GM18502 (cell line): ENCODE data around the gene VAPA.
A peak's percentile ranks its signal among the peaks of the same experiment; 100 is the strongest.
"Not testable (repeated sequence)": the region's sequence is repeated elsewhere in the genome, so short reads cannot be mapped to it uniquely, and the experiment has no call there.

Source experiments
- ATAC-seq: cut with Tn5 transposase; IDR thresholded peaks from one replicate; pipeline ENCODE4 v1.9.1; 2021; ENCODE audit warnings: mild to moderate bottlenecking; ENCODE audit not compliant: unreplicated experiment, poor library complexity

Gene VAPA

GRCh38 chr18:9912285-9912684 is 1.5 kb upstream of the VAPA start:
- ATAC-seq, result not testable (repeated sequence)

DNA sequence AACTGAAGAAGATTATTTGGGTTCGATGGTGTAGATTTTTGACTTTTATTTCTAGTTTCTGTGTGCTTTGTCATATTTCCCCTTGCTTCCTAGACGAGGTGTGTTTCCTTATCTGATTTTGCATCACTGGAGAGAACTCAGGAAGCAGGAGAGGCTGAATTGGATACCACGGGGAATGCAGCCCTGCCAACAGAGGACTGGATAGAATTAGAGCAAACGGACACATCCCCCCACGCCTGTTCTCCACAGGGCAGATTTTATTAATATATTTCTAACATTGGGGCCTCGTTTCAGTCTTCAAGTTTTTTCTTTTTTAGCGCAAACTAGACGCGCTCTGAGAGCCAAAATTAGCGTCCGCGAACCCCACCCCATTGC is 678 bp upstream of the VAPA start:
- ATAC-seq, result peak; percentile 1

GRCh38 chr18:9914334-9914583 is 443 bp downstream of the VAPA start:
- peak; percentile 17 for ATAC-seq

GRCh38 chr18:9914584-9915290 is 921 bp downstream of the VAPA start:
- ATAC-seq, result peak; percentile 34

DNA sequence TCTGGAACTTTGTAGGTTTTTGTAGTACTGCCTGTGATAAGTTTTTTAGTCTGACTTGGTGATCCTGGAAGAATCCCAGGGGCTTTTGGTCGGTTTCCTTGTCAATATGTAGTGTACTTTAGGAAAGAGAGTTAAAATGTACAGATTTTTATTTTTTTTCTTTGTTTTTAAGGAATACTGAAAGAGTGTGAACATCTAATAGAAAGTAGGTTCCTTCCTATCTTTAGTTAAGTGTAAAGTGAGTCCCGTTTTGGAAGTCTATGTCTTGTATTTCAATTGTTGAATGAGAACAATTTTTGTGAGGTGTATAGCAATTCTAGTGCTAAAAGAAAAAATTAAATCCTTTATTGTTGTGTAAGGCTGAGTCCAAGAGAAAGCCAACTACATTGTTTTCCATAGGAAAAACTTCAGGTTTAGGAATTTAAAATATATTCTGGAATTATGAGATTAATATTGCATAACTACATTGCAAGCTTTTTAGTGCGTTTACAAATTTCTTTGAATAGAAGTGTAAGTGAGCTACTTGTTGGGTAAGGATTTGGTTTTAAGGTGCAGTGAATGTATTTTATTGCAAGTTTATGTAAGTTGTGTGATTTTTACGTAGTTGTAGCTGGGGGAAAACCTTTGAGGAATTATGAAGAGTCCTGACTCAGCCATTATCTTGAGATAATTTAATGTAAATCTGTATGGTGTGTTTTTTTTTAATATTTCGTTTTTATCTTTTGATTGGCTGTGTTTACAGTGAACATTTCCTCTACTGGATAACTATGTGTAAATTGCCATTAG is 1.7 kb downstream of the VAPA start:
- no peak for ATAC-seq

GRCh38 chr18:9916077-9916639 is 2.3 kb downstream of the VAPA start:
- no peak for ATAC-seq

GRCh38 chr18:9916808-9917207 is 3.0 kb downstream of the VAPA start:
- ATAC-seq, result no peak

DNA sequence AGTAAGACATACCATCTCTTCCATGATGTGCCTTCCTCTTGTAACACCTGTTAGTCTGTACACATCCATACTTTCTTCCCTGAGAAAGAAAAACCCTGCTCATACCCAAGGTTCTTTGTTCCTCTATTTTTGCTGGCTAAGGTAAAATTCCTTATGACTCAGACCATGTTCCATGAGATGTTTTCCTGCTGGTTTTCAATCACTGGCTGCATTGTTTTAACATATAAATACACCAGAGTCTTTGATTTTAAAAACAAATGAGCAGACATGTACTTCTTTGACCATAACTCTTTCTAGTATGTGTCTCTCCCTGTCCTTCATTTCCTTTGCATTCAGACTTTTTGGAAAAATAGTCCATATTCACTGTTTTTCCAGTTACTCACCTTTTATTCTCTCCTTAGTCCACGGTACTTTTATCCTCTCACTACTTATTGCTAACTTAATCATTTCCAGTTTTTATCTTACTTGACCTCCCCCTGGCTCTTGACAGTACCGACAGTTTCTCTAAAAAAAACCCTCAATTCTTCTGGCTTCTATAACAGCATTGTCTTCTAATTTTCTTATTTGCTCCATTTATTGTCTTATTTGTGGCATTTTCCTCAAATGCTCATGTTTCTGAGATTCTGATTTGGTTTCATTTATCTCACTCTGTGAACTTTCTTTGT is 4.3 kb downstream of the VAPA start:
- ATAC-seq, result no peak

GRCh38 chr18:9919564-9920232 is 5.9 kb downstream of the VAPA start:
- no peak for ATAC-seq

DNA sequence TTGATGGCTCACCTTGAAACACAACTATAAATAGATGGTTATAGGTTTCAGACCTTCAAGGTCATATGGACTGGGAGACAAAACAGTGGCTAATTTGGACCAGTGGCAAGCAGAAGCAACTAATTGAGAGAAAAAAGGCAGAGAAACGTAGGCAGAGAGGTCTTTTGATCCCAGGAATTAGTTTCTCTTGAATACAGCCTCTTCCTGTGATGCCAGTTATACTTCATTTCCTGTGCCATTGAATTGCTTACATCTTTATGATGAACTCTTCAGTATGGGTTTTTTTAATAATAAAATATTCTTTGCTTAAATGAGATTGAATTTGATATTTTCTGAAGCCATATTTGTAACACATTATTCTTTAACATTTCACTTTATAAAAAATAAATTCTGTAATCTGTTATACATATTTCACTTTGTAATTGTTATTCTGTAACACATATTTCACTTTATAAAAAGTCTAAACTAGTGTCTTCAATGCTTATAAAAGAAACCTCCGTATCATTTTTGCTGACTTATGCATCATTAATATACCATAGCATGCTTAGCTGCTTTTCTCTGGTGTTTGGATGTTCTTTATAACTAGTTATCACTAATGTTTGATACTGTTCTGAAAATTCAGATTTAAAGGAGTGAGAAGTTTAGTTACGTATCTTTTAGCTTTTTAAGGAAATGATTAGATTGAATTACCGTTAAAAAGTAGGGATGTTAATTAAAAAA is 8.9 kb downstream of the VAPA start:
- no peak for ATAC-seq

DNA sequence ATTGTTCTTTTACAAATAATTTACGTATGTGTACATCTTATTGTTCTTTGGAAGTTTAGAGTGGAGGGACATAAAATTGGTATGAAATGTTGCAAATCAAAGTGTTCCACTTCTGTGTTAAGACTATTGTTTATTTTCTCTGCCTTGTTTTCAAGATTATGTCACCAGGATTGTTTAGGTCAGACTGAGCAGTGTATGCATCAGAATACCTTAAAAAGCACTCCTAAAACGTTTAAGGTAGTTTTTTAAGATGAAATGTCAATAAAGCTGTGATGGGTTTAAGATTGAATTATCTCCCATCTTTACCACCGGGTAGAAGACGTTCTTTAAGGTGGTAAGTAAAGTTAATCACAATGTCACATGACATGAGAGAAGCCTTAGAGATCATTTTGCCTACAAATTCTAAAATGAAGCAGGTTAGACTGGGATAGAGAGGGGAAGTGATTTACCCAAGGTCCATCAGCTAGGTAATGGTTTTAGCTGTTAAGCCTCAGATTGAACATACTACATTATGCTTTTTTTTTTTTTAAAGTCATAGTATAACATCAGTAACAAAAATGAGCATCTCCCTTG is 10.6 kb downstream of the VAPA start:
- ATAC-seq, result no peak

DNA sequence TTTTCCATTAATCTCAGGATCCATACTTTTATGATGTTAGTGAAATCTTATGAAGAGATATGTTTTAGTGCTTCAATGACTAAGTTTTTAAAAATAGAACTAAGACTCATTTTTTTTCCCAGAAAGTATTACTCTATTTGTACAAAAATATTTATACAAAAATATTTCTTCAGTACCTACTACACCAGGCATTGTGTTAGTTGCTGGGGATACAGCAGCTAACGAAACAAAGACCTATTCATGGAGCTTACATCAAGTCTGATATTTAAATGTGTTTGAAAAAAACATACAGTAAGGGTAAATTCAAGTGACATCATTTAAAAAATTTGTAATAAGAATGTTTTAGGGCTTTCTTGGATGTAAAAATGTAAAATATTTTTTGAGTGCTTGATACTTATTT is 11.6 kb downstream of the VAPA start:
- no peak for ATAC-seq

GRCh38 chr18:9925795-9926194 is 12.0 kb downstream of the VAPA start:
- no peak for ATAC-seq

GRCh38 chr18:9926223-9926894 is 12.5 kb downstream of the VAPA start:
- no peak for ATAC-seq

GRCh38 chr18:9926977-9927376 is 13.2 kb downstream of the VAPA start:
- ATAC-seq, result no peak

DNA sequence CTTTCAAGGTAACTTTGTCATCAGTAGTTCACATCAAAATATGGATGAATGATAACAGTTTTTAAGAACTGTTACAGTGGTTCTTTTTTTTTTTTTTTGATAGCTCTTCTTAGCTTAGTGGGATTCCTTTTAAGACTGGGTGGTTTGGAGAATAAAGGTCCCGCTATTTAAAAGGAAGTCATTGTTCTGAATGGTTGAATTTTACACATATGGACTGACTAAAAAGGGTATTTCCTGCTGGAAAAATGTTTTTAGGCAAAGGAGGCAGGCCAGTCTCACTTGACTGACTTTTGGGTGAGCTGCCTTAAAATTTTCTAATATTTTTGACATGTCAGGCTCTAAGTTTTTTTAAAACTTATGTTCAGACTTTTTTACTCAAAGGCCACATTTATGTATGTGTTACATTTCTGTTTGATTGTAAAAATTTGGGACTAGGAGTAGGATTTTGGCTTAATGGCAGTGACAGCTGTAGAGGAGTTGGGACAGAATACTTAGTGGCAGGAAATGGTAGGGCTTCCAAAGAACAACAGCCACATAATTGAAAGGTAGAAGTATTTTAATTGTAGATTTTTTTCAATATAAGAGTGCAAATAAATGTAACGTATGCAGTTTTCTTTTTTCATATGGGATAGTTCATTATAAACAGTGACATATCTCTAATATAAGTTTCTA is 13.7 kb downstream of the VAPA start:
- ATAC-seq, result no peak

- no peak for ATAC-seq
Observed at GRCh38 chr18:9928646-9929259, 14.9 kb downstream of the VAPA start.

DNA sequence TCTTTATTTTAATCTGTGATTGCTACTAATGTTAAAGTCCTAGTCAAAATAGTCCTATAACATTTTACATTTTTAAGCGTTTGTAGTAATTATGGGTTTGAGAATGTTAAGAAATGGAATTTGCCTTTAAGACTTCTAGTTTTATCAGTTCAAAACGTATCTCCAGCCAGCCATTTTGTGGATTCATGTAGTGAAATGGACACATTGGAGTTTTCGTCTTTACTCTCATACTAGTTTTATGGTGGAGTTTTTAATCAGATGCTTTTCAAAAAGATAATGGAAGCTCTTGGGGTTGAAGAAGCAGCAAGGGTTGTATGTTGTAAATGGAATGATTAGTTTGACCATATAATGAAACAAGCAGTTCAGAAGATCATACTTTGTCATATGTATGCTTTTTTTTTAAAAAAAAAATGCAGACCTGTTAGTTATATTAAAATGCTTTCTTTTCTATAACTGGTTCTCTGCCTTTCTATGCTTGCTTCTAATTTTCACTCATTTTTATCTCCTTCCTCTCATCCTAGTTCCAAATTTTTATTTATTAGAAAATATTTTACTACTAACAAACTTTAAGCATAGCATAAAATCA is 16.6 kb downstream of the VAPA start:
- no peak for ATAC-seq
